ENCODE measurements around the gene CHST15. TPM values are rescaled to one million over a fixed set of nuclear protein-coding genes. Genes with fewer than 3 reads are reported as not detected.

Gene CHST15
- total RNA-seq, 1 experiment from 2014 or later = 26.7 TPM

- peaks cover 6% of the 10 kb centered on the region for H3K36me3 Mint-ChIP-seq (ENCODE audit: insufficient read depth, unreplicated experiment)
- Histone ChIP-seq H3K9me3 (no peaks in the 10 kb centered on the region), H3K36me3 (ENCODE audit: control insufficient read depth, insufficient read depth, low read length) (no peaks in the 10 kb centered on the region; the same call in 1 of the 2 replicates), H3K4me3 (ENCODE audit: low read depth, low read length) (no peak overlapping the region), H3K4me1 (peaks cover 20% of the 10 kb centered on the region; the same call in 1 of the 2 replicates), H3K27me3 (replicated peaks; ENCODE audit: control insufficient read depth, insufficient read depth, low read length) (no peaks in the 10 kb centered on the region)
- H3K9me3 Mint-ChIP-seq (ENCODE audit: unreplicated experiment) = no peaks in the 10 kb centered on the region
- no peak for DNase-seq
- no peak overlapping the region for H3K4me3 Mint-ChIP-seq (ENCODE audit: unreplicated experiment)
- intact Hi-C loops (cut with micrococcal nuclease; ENCODE audit: unreplicated experiment) = no loop called here
- TF ChIP-seq CTCF (IDR thresholded peaks at IDR 0.05; ENCODE audit: insufficient read depth in 1 of 2, low read depth in 1 of 2, low read length in 1 of 2, severe bottlenecking in 1 of 2, unreplicated experiment in 1 of 2) = no peak
- no peaks in the 10 kb centered on the region for H3K27me3 Mint-ChIP-seq (ENCODE audit: insufficient read depth, unreplicated experiment)
- H3K27ac Mint-ChIP-seq (ENCODE audit: unreplicated experiment) = no peak overlapping the region
- POLR2A ChIA-PET = no interaction called here
- BruUV-seq (replicated peaks) = no TSS peak
- CTCF ChIA-PET = no interaction called here
- H3K4me1 Mint-ChIP-seq (ENCODE audit: low read depth, unreplicated experiment) = no peaks in the 10 kb centered on the region
Observed at GRCh38 chr10:124052561-124052960, 40.8 kb downstream of the CHST15 start.

- intact Hi-C loops (cut with micrococcal nuclease; ENCODE audit: unreplicated experiment) = no loop called here
- H3K4me1 Mint-ChIP-seq (ENCODE audit: low read depth, unreplicated experiment) = no peaks in the 10 kb centered on the region
- ChIA-PET POLR2A (no interaction called here), CTCF (interaction anchor here (0.5 kb wide), 1 partner anchor 33 kb away, joined by 3 read pairs; no protein-coding TSS in a partner anchor)
- H3K4me3 ChIP-seq (ENCODE audit: low read depth, low read length) = no peak overlapping the region
- H3K27me3 Mint-ChIP-seq (ENCODE audit: insufficient read depth, unreplicated experiment) = no peaks in the 10 kb centered on the region
- peaks cover 20% of the 10 kb centered on the region; the same call in 1 of the 2 replicates for H3K4me1 ChIP-seq
- no peaks in the 10 kb centered on the region for H3K27me3 ChIP-seq (replicated peaks; ENCODE audit: control insufficient read depth, insufficient read depth, low read length)
- H3K36me3 Mint-ChIP-seq (ENCODE audit: insufficient read depth, unreplicated experiment) = peaks cover 6% of the 10 kb centered on the region
- TF ChIP-seq CTCF (IDR thresholded peaks at IDR 0.05; ENCODE audit: insufficient read depth in 1 of 2, low read depth in 1 of 2, low read length in 1 of 2, severe bottlenecking in 1 of 2, unreplicated experiment in 1 of 2) = no peak
- no peaks in the 10 kb centered on the region for H3K9me3 ChIP-seq
- H3K36me3 ChIP-seq (ENCODE audit: control insufficient read depth, insufficient read depth, low read length) = no peaks in the 10 kb centered on the region; the same call in 1 of the 2 replicates
- no peaks in the 10 kb centered on the region for H3K9me3 Mint-ChIP-seq (ENCODE audit: unreplicated experiment)
- H3K4me3 Mint-ChIP-seq (ENCODE audit: unreplicated experiment) = no peak overlapping the region
- DNase-seq = no peak
- peak overlapping the region; percentile 19 for H3K27ac Mint-ChIP-seq (ENCODE audit: unreplicated experiment)
- BruUV-seq (replicated peaks) = no TSS peak
Observed at GRCh38 chr10:124050021-124051015, 43.1 kb downstream of the CHST15 start.

DNA sequence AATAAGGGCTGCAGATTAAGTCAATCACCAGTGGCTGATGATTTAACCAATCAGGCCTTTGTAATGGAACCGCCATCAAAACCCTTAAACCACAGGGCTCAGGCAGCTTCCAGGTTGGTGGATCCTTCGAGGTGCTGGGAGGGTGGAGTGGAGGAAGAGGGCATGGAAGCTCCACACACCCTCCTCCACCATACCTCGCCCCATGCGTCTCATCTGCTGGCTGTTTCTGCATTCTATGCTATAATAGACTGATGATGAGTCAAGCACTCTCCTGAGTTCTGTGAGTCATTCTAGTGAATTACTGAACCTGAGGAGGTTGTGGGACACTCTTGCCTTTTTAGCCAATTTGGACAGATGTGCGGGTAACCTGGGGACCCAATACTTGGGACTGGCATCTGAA, 43.9 kb downstream of the CHST15 start:
- H3K27me3 Mint-ChIP-seq (ENCODE audit: insufficient read depth, unreplicated experiment) = no peaks in the 10 kb centered on the region
- H3K27ac Mint-ChIP-seq (ENCODE audit: unreplicated experiment) = peak overlapping the region; percentile 19
- BruUV-seq (replicated peaks) = no TSS peak
- no peaks in the 10 kb centered on the region for H3K9me3 Mint-ChIP-seq (ENCODE audit: unreplicated experiment)
- no peaks in the 10 kb centered on the region for H3K9me3 ChIP-seq
- no peak for TF ChIP-seq CTCF (IDR thresholded peaks at IDR 0.05; ENCODE audit: insufficient read depth in 1 of 2, low read depth in 1 of 2, low read length in 1 of 2, severe bottlenecking in 1 of 2, unreplicated experiment in 1 of 2)
- peaks cover 20% of the 10 kb centered on the region; the same call in 1 of the 2 replicates for H3K4me1 ChIP-seq
- no peaks in the 10 kb centered on the region for H3K27me3 ChIP-seq (replicated peaks; ENCODE audit: control insufficient read depth, insufficient read depth, low read length)
- intact Hi-C loops (cut with micrococcal nuclease; ENCODE audit: unreplicated experiment) = loop anchor here (2.0 kb wide), 1 partner anchor 43 kb away; the partner anchor contains the start of gene CHST15
- ChIA-PET CTCF (interaction anchor here (0.6 to 1.3 kb wide), 3 partner anchors 43 to 340 kb away, joined by 3 to 6 read pairs (median 4); partner anchors contain the start of gene CHST15), POLR2A (no interaction called here)
- no peak for DNase-seq
- H3K4me3 ChIP-seq (ENCODE audit: low read depth, low read length) = no peak overlapping the region
- H3K4me3 Mint-ChIP-seq (ENCODE audit: unreplicated experiment) = no peak overlapping the region
- no peaks in the 10 kb centered on the region for H3K4me1 Mint-ChIP-seq (ENCODE audit: low read depth, unreplicated experiment)
- H3K36me3 ChIP-seq (ENCODE audit: control insufficient read depth, insufficient read depth, low read length) = no peaks in the 10 kb centered on the region; the same call in 1 of the 2 replicates
- H3K36me3 Mint-ChIP-seq (ENCODE audit: insufficient read depth, unreplicated experiment) = peaks cover 10% of the 10 kb centered on the region

All from Caco-2 (cell line).